Activated gamma-delta T cell (primary cell): ENCODE data around the gene ZC3H6.
"Not testable (repeated sequence)": the region's sequence is repeated elsewhere in the genome, so short reads cannot be mapped to it uniquely, and the experiment has no call there.

Experiments
- DNase-seq: peaks from one replicate; lab custom pipeline; 2025; lab: John Stamatoyannopoulos, UW

The ZC3H6 gene

DNA sequence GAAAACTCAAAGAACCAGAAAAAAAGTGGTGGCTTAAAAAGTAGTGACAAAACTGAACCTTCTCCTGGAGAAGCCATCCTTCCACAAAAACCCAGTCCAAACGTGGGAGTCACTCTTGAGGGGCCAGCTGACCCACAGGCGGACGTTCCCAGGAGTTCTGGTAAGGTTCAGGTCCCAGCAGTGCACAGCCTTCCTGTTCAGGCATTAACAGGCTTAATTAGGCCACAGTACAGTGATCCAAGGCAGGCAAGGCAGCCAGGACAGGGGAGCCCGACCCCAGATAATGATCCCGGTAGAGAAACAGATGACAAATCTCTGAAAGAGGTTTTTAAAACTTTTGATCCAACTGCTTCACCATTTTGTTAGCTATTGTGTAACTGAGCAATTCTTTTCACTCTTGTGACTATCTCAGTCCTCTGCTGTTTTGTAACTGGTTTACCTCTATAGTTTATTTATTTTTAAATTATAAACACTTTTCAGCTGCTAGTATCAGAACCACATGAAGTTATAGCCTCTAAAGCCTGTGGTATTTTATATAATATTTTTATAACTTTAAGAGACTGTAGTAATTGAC, 56.8 kb downstream of the ZC3H6 start:
- DNase-seq, result no peak

DNA sequence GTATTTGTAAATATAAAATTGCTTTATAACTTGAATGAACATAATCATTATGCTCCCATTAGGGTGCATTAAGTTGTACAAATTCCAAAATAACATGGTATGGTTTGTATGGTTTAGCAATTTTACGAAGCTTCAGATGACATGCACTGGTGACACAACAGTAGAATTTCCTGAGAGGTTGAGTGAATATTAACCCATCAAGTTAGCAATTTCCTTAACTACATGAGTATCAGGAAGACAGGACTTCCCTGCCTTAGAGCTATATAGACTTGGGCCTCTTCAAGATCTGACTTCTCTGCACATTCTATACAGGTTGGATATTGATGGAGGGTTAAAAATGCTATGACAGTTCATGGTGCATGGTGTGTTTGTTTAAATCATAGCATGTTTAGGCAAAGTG, 60.2 kb downstream of the ZC3H6 start:
- DNase-seq, result no peak

DNA sequence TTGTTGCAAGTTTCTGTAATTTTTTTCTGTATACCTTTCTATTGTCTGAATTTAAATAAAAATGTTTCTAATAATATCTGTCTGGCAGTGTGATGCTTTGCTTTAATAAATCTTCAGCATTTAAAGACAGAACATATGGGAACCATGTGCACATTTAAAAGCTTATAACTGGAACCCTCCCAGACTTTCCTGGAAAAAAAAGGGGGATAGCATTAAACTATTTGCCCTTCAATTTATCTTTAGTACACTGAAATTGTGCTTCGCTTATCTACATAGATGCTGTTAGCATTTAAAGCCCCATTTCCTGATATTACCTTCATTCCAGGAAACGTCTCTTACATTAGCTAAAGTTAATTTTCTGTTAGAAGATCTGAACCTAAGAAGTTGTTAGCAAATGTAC, 64.6 kb downstream of the ZC3H6 start:
- no peak for DNase-seq

DNA sequence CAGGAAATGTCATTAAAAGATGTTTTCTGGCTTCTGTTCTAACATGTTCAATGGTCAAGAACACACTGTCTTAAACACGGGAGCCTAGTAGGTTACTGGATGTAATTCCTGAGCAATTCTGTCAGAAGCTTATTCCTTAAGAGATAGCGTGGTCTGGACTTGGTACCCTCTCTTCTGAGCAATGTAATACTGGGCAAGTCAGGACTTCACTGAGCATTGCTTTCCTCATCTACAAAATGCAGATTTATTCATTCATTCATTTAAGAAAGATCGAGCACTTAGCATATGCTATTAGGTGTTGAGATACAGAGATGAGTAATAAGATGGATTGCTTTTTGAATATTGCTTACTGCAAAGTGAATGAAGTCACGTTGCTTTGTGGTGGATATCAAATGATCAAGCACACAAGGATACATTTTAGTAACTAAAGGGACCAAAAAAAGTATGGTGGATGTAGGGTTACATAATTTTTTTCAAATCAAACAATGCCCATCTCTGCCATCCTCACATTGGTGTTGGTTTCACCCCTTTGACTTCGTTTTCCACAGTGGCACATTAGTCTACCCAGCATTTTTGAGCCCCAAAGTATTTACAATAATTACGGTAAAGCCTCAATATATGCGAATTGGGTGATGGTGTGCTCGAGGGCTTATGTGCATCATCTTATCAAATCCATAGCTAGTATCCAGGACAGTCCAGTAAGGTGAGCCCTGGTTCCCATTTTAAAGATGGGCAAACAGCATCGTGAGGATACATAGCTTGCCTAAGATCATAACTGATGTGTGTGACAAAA, 65.3 kb downstream of the ZC3H6 start:
- DNase-seq, result no peak

DNA sequence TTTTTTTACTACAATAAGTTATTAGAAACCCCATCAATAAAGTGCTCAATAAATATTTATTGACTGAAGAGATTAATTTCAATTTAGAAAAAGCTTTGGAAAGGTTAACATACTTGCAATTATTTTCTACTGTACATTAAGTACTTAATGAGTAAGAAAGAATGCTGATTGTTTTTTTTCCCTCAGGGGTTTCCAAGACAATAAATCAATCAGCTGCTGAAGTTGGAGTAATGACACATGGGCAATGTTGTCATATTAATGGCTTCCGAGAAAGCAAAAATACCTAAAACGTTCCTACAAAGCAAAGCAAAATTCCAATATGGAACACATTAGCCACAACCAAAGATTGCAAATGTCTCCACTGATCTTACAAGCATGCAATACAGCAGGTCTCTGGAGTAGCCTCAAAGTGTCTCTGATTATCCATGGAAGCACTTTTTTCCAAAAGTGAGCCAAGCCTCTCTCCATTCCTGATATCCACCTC, 66.7 kb downstream of the ZC3H6 start:
- no peak for DNase-seq

DNA sequence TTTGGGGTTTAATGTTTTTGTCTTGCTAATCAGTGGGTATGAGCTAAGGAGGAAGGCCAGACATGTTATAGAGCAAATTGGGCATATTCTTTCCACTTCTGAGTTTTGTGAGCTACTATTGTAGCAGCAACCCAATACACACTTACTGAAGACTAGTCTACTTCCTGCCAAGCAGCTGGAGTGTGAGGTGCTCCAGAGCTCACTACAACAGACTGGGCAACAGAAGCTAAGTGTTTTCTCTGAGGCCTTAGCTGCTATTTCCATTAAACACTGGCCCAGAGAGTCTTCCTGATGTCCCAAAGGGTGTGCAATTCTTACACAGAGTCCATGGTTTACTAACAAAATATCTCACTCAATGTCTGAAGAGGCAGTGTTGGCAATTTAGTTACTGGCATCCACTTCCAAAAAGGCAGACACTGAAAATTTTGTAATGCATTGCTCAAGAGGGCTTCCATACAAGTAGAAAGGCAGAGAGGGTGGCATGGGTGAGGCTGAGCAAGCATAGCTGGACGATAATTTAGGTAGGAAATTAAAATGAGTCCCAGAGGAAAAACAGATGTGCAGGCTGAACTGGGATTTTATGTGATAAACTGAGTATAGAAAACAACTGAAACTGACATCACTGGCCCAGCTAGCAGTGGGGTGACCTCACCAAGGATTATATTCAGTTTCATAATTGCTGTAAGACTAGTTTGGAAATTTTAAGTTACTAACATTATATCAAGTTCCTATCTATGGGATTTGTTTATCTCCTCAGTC, 68.6 kb downstream of the ZC3H6 start:
- no peak for DNase-seq

DNA sequence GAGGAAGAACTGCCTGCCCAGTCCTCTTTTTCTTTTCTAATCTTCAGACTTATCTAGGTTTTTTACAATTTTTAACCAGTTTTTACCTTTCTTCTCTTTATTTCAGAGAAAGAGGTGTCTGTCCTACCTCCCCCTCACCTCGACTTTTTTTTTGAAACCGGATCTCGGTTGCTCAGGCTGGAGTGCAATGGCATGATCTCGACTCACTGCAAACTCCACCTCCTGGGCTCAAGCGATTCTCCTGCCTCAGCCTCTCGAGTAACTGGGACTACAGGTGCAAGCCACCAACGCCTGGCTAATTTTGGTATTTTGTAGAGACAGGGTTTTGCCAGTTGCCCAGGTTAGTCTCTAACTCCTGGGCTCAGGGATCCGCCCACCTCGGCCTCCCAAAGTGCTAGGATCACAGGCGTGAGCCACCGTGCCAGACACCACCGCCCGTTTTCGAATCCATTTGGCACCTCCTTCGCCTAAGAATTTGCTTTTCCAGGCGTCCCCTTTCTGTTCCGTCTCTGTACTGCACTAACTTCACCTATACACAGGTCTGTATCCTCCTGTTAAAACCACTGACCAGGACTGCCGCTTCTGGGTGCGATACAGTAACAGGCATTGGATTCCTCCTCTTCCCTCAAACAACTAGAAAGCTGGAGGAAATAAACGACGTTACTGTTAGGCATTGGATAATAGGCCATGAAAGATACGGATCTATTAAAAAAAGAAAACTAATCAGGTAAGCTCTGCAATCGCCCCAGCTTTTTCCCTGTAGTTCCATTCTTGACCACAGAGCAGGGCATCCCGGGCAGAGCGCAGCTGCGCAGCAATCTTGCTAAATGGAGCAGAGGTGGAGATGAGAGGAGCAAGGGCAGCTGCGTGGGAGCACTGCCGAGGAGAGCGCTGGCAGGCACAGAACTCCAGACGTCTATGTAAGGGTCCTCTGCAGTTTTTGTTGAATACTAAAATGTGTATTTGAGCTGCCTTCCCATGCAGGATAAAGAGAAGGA, 69.9 kb downstream of the ZC3H6 start:
- DNase-seq, result no peak

DNA sequence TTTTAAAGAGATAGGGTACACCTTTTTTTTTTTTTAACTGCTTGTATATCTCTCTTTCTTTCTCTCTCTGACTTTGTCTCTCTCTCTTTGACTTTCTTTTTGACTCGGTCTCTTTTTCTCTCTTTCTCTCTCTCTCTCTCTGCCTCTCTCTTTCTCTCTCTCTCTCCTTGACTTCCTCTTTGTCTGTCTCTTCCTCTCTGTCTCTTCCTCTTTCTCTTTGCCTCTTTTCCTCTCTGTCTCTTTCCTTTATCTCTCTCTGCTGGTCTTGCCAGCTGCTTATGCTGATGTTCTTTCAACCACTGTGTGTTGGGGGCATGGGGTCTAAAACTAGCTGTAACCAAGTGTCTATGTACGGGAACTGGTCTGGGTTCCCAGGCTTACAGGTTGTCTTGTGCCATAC, 76.9 kb downstream of the ZC3H6 start:
- DNase-seq, result not testable (repeated sequence)

DNA sequence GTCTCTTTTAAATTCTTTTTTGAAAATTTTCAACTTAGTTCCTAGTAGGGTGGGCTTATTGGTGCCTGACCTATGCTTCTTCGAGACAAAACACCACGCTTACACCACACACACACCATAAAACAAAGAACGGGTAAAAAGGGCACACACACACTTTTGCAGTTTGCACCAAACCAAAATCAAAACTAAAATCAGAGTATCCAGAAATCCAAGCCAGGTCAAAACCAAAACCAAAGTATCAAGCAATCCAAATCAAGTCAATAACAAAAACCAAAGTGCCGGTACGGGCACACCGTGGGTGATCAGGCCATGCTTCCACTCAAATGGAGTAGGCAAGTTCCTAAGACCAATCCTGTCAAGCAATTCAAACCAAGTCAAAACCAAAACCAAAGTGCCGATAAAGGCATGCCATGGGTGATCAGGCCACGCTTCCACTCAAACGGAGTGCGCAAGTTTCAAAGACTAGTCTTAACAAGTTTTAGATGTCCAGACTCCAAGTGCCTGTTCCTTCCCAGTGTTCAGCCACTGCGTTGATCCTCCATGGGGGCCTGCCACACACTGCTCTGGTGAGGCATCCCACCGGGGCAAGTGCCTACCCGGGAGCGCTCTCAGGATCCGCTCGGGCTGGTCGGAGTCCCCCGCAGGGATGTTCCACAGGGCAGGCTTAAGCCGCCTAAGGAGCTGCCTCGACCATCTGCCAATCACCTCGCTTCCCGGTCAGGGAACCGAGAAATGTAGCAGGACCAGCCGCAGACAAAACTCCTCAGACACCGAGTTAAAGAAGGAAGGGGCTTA, 77.6 kb downstream of the ZC3H6 start:
- not testable (repeated sequence) for DNase-seq

DNA sequence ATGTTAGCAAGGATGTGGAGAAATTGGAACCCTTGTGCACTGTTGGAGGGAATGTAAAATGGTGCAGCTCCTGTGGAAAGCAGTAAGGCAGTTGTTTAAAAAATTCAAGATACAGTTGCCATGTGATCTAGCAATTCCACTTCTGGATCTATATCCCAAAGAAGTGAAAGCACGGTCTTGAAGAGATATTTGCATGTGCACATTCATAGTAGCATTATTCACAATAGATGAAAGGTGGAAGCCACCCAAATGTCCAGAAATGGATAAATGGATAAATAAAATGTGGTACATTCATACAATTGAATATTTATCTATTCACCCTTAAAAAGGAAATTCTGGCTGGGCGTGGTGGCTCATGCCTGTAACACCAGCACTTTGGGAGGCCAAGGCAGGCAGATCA, 78.9 kb downstream of the ZC3H6 start:
- not testable (repeated sequence) for DNase-seq

DNA sequence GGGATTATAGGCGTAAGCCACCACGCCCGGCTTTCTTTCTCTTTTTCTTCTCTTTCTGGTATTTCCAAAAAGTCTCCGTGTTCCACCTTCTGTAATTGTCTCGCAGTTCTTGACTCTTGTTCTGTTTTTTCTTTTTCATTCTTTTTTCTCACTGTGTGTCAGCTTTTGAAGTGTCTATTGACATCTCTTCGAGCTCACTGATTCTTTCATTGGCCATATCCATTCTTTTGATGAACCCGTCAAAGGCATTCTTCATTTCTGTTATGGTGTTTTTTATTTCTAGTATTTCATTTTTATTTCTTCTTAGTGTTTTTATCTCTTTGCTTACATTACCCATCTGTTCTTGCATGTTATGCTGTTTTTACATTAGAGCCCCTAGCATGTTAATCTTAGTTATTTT, 84.7 kb downstream of the ZC3H6 start:
- not testable (repeated sequence) for DNase-seq
